ENCODE measurements around the gene FAM186B.
"Not testable (repeated sequence)": the region's sequence is repeated elsewhere in the genome, so short reads cannot be mapped to it uniquely, and the experiment has no call there.

Gene FAM186B

GRCh38 chr12:49605539-49605938 is at the start of gene FAM186B:
TSS of gene FAM186B (minus strand) at chr12:49605639. CDS start at chr12:49605477, 162 bp downstream.
- POLR2A ChIA-PET; H3K4me3 ChIP-seq (ENCODE audit: low read depth, low read length); DNase-seq (ENCODE audit: low read depth, low spot score): not testable (repeated sequence)
- CTCF ChIA-PET, result interaction anchor here (3.7 kb wide), 1 partner anchor 24 kb away, joined by 23 read pairs; no protein-coding TSS in a partner anchor

GRCh38 chr12:49654715-49655114 is 49.3 kb upstream of the FAM186B start:
- POLR2A ChIA-PET, result interaction anchor here (0.6 kb wide), 1 partner anchor 8 kb away, joined by 3 read pairs; no protein-coding TSS in a partner anchor

GRCh38 chr12:49652921-49653520 is 47.6 kb upstream of the FAM186B start:
- no peak for TF ChIP-seq CTCF (IDR thresholded peaks at IDR 0.05; ENCODE audit: insufficient read depth, low read length, missing control alignments)
- ChIA-PET CTCF (interaction anchor here (0.8 to 23.1 kb wide), 7 partner anchors 7 to 104 kb away, joined by 3 to 766 read pairs (median 15); partner anchors contain the start of gene FMNL3), POLR2A (no interaction called here)
- H3K4me3 ChIP-seq (ENCODE audit: low read depth, low read length), result no peak overlapping the region
- no peak for DNase-seq (ENCODE audit: low read depth, low spot score)

More at GRCh38 chr12:49654715-49655114, 49.3 kb upstream of the FAM186B start:
- no peak for DNase-seq (ENCODE audit: low read depth, low spot score)
- H3K4me3 ChIP-seq (ENCODE audit: low read depth, low read length), result no peak overlapping the region
- CTCF ChIA-PET, result interaction anchor here (1.0 to 23.1 kb wide), 8 partner anchors 9 to 86 kb away, joined by 3 to 766 read pairs (median 13); partner anchors contain the start of genes FMNL3, PRPF40B and TMBIM6
- no peak for TF ChIP-seq CTCF (IDR thresholded peaks at IDR 0.05; ENCODE audit: insufficient read depth, low read length, missing control alignments)

GRCh38 chr12:49651855-49652254 is 46.4 kb upstream of the FAM186B start:
- TF ChIP-seq CTCF (IDR thresholded peaks at IDR 0.05; ENCODE audit: insufficient read depth, low read length, missing control alignments), result no peak
- ChIA-PET POLR2A (no interaction called here), CTCF (interaction anchor here (0.8 to 23.1 kb wide), 4 partner anchors 8 to 89 kb away, joined by 3 to 766 read pairs (median 152); partner anchors contain the start of genes FMNL3 and TMBIM6)
- H3K4me3 ChIP-seq (ENCODE audit: low read depth, low read length), result no peak overlapping the region
- no peak for DNase-seq (ENCODE audit: low read depth, low spot score)

GRCh38 chr12:49649892-49650291 is 44.5 kb upstream of the FAM186B start:
- no peak for DNase-seq (ENCODE audit: low read depth, low spot score)
- ChIA-PET CTCF (interaction anchor here (0.8 to 23.1 kb wide), 5 partner anchors 16 to 112 kb away, joined by 3 to 766 read pairs (median 19); partner anchors contain the start of genes FMNL3 and TMBIM6), POLR2A (interaction anchor here (0.7 kb wide), 1 partner anchor 25 kb away, joined by 3 read pairs; no protein-coding TSS in a partner anchor)
- no peak overlapping the region for H3K4me3 ChIP-seq (ENCODE audit: low read depth, low read length)
- TF ChIP-seq CTCF (IDR thresholded peaks at IDR 0.05; ENCODE audit: insufficient read depth, low read length, missing control alignments), result no peak

- ChIA-PET POLR2A (interaction anchor here (1.0 to 1.6 kb wide), 3 partner anchors 24 to 92 kb away, joined by 3 to 11 read pairs (median 5); partner anchors contain the start of gene TMBIM6), CTCF (interaction anchor here (0.8 to 23.1 kb wide), 6 partner anchors 14 to 113 kb away, joined by 3 to 766 read pairs (median 20); partner anchors contain the start of genes FMNL3 and TMBIM6)
- DNase-seq (ENCODE audit: low read depth, low spot score), result no peak
- no peak overlapping the region for H3K4me3 ChIP-seq (ENCODE audit: low read depth, low read length)
- TF ChIP-seq CTCF (IDR thresholded peaks at IDR 0.05; ENCODE audit: insufficient read depth, low read length, missing control alignments), result no peak
These were observed 44.0 kb upstream of the FAM186B start for GRCh38 chr12:49649445-49649844.
